ENCODE results near the gene PFN2. TPM values are rescaled to one million over a fixed set of nuclear protein-coding genes. Genes with fewer than 3 reads are reported as not detected.

Gene PFN2
- total RNA-seq (1 to 10 TPM; 2.7 to 3.4 TPM), polyA plus RNA-seq (5.3 TPM)

- Histone ChIP-seq H3K27ac (ENCODE audit: low read depth, low read length) (no peak within 1 kb of the TSS), H3K4me1 (ENCODE audit: insufficient read depth, low read length) (peaks cover 10% of the 10 kb centered on the region), H3K4me3 (ENCODE audit: low read length) (peak within 1 kb of the TSS; percentile 58), H3K36me3 (ENCODE audit: insufficient read depth, low read length) (no peaks in the 10 kb centered on the region), H3K27me3 (ENCODE audit: insufficient read depth, low read length, poor library complexity, severe bottlenecking) (peaks cover 3% of the 10 kb centered on the region), H3K9me3 (ENCODE audit: low read length) (no peaks in the 10 kb centered on the region)
- Mint-ChIP-seq H3K27ac (peak within 1 kb of the TSS; percentile 74 to 91 (median 86)), H3K36me3 (peaks cover 0 to 10% (median 0%) of the 10 kb centered on the region in 3 donors), H3K4me1 (peaks cover 14 to 27% (median 23%) of the 10 kb centered on the region in 3 donors), H3K9me3 (peaks cover 0 to 1% (median 0%) of the 10 kb centered on the region in 5 donors), H3K27me3 (peaks cover 15 to 27% of the 10 kb centered on the region in 2 donors), H3K4me3 (peak within 1 kb of the TSS; percentile 92 to 97 (median 95))
- POLR2A ChIA-PET: interaction anchor here (1.7 kb wide), 1 partner anchor 437 kb away, joined by 4 read pairs; the partner anchor contains the start of gene TSC22D2
- CTCF ChIA-PET: interaction anchor here (1.1 to 2.2 kb wide), 3 partner anchors 10 to 249 kb away, joined by 3 to 7 read pairs (median 4); no protein-coding TSS in a partner anchor
- peak; percentile 42 to 74 (median 60) for DNase-seq
These were observed at the start of gene PFN2 for GRCh38 chr3:149970716-149971402. Gene PFN2, minus strand, starts transcription at chr3:149970895. Its CDS starts 39 bp downstream, at chr3:149970856.

GRCh38 chr3:150015901-150016300 is 45.2 kb upstream of the PFN2 start:
- Histone ChIP-seq H3K27ac (ENCODE audit: low read depth, low read length) (no peak overlapping the region), H3K27me3 (ENCODE audit: insufficient read depth, low read length, poor library complexity, severe bottlenecking) (no peaks in the 10 kb centered on the region), H3K36me3 (ENCODE audit: insufficient read depth, low read length) (no peaks in the 10 kb centered on the region), H3K9me3 (ENCODE audit: low read length) (no peaks in the 10 kb centered on the region), H3K4me1 (ENCODE audit: insufficient read depth, low read length) (no peaks in the 10 kb centered on the region), H3K4me3 (ENCODE audit: low read length) (no peak overlapping the region)
- CTCF ChIA-PET: no interaction called here
- no peaks in the 10 kb centered on the region for H3K9me3 Mint-ChIP-seq
- peaks cover 2 to 17% of the 10 kb centered on the region in 2 donors for H3K27me3 Mint-ChIP-seq
- H3K4me1 Mint-ChIP-seq: no peaks in the 10 kb centered on the region
- no peak overlapping the region for H3K27ac Mint-ChIP-seq
- POLR2A ChIA-PET: no interaction called here
- no peak for DNase-seq
- H3K4me3 Mint-ChIP-seq: no peak overlapping the region
- no peaks in the 10 kb centered on the region for H3K36me3 Mint-ChIP-seq

- no peaks in the 10 kb centered on the region for H3K36me3 Mint-ChIP-seq
- no peak overlapping the region for H3K27ac Mint-ChIP-seq
- Histone ChIP-seq H3K36me3 (ENCODE audit: insufficient read depth, low read length) (no peaks in the 10 kb centered on the region), H3K27me3 (ENCODE audit: insufficient read depth, low read length, poor library complexity, severe bottlenecking) (no peaks in the 10 kb centered on the region), H3K4me3 (ENCODE audit: low read length) (no peak overlapping the region), H3K27ac (ENCODE audit: low read depth, low read length) (no peak overlapping the region), H3K9me3 (ENCODE audit: low read length) (no peaks in the 10 kb centered on the region), H3K4me1 (ENCODE audit: insufficient read depth, low read length) (no peaks in the 10 kb centered on the region)
- peaks cover 4 to 8% of the 10 kb centered on the region in 2 donors for H3K27me3 Mint-ChIP-seq
- ChIA-PET CTCF (no interaction called here), POLR2A (no interaction called here)
- no peak overlapping the region for H3K4me3 Mint-ChIP-seq
- H3K4me1 Mint-ChIP-seq: no peaks in the 10 kb centered on the region
- no peak for DNase-seq
- H3K9me3 Mint-ChIP-seq: no peaks in the 10 kb centered on the region
These were observed 44.1 kb upstream of the PFN2 start for GRCh38 chr3:150014782-150015181.

GRCh38 chr3:150013801-150014200 is 43.1 kb upstream of the PFN2 start:
- H3K4me1 ChIP-seq (ENCODE audit: insufficient read depth, low read length): no peaks in the 10 kb centered on the region
- Mint-ChIP-seq H3K4me1 (no peaks in the 10 kb centered on the region), H3K9me3 (no peaks in the 10 kb centered on the region), H3K27me3 (peaks cover 4 to 5% of the 10 kb centered on the region in 2 donors), H3K36me3 (no peaks in the 10 kb centered on the region), H3K4me3 (no peak overlapping the region), H3K27ac (no peak overlapping the region)
- POLR2A ChIA-PET: no interaction called here
- no peaks in the 10 kb centered on the region for H3K9me3 ChIP-seq (ENCODE audit: low read length)
- no peaks in the 10 kb centered on the region for H3K27me3 ChIP-seq (ENCODE audit: insufficient read depth, low read length, poor library complexity, severe bottlenecking)
- no peak overlapping the region for H3K27ac ChIP-seq (ENCODE audit: low read depth, low read length)
- CTCF ChIA-PET: no interaction called here
- no peaks in the 10 kb centered on the region for H3K36me3 ChIP-seq (ENCODE audit: insufficient read depth, low read length)
- DNase-seq: no peak
- H3K4me3 ChIP-seq (ENCODE audit: low read length): no peak overlapping the region

- H3K36me3 Mint-ChIP-seq: no peaks in the 10 kb centered on the region
- peaks cover 4 to 7% of the 10 kb centered on the region in 2 donors for H3K27me3 Mint-ChIP-seq
- H3K36me3 ChIP-seq (ENCODE audit: insufficient read depth, low read length): no peaks in the 10 kb centered on the region
- H3K9me3 ChIP-seq (ENCODE audit: low read length): no peaks in the 10 kb centered on the region
- no peaks in the 10 kb centered on the region for H3K4me1 ChIP-seq (ENCODE audit: insufficient read depth, low read length)
- no peak overlapping the region for H3K4me3 Mint-ChIP-seq
- H3K27me3 ChIP-seq (ENCODE audit: insufficient read depth, low read length, poor library complexity, severe bottlenecking): no peaks in the 10 kb centered on the region
- no peak overlapping the region for H3K27ac Mint-ChIP-seq
- no peak for DNase-seq
- ChIA-PET CTCF (no interaction called here), POLR2A (no interaction called here)
- no peaks in the 10 kb centered on the region for H3K9me3 Mint-ChIP-seq
- H3K27ac ChIP-seq (ENCODE audit: low read depth, low read length): no peak overlapping the region
- no peak overlapping the region for H3K4me3 ChIP-seq (ENCODE audit: low read length)
- no peaks in the 10 kb centered on the region for H3K4me1 Mint-ChIP-seq
These were observed 36.1 kb upstream of the PFN2 start for GRCh38 chr3:150006794-150007193.

GRCh38 chr3:150005243-150006112 is 34.8 kb upstream of the PFN2 start:
- no peak overlapping the region for H3K4me3 Mint-ChIP-seq
- no peaks in the 10 kb centered on the region for H3K9me3 ChIP-seq (ENCODE audit: low read length)
- H3K27me3 Mint-ChIP-seq: peaks cover 4 to 7% of the 10 kb centered on the region in 2 donors
- H3K4me1 Mint-ChIP-seq: no peaks in the 10 kb centered on the region
- no peaks in the 10 kb centered on the region for H3K9me3 Mint-ChIP-seq
- H3K27ac ChIP-seq (ENCODE audit: low read depth, low read length): no peak overlapping the region
- no peak for DNase-seq
- no peak overlapping the region for H3K4me3 ChIP-seq (ENCODE audit: low read length)
- H3K36me3 ChIP-seq (ENCODE audit: insufficient read depth, low read length): no peaks in the 10 kb centered on the region
- H3K4me1 ChIP-seq (ENCODE audit: insufficient read depth, low read length): no peaks in the 10 kb centered on the region
- ChIA-PET CTCF (no interaction called here), POLR2A (no interaction called here)
- no peak overlapping the region for H3K27ac Mint-ChIP-seq
- H3K36me3 Mint-ChIP-seq: no peaks in the 10 kb centered on the region
- H3K27me3 ChIP-seq (ENCODE audit: insufficient read depth, low read length, poor library complexity, severe bottlenecking): no peaks in the 10 kb centered on the region

- H3K27ac Mint-ChIP-seq: no peak overlapping the region
- H3K9me3 Mint-ChIP-seq: peaks cover 5 to 19% (median 7%) of the 10 kb centered on the region in 5 donors
- ChIA-PET CTCF (interaction anchor here (0.9 kb wide), 1 partner anchor 9 kb away, joined by 3 read pairs; no protein-coding TSS in a partner anchor), POLR2A (no interaction called here)
- Histone ChIP-seq H3K27ac (ENCODE audit: low read depth, low read length) (no peak overlapping the region), H3K27me3 (ENCODE audit: insufficient read depth, low read length, poor library complexity, severe bottlenecking) (no peaks in the 10 kb centered on the region), H3K36me3 (ENCODE audit: insufficient read depth, low read length) (no peaks in the 10 kb centered on the region), H3K4me3 (ENCODE audit: low read length) (no peak overlapping the region), H3K4me1 (ENCODE audit: insufficient read depth, low read length) (no peaks in the 10 kb centered on the region), H3K9me3 (ENCODE audit: low read length) (no peaks in the 10 kb centered on the region)
- no peak overlapping the region for H3K4me3 Mint-ChIP-seq
- H3K27me3 Mint-ChIP-seq: peaks cover 1 to 24% of the 10 kb centered on the region in 2 donors
- H3K36me3 Mint-ChIP-seq: peaks cover 0 to 1% (median 0%) of the 10 kb centered on the region in 3 donors
- no peaks in the 10 kb centered on the region for H3K4me1 Mint-ChIP-seq
- no peak for DNase-seq
These were observed 29.9 kb upstream of the PFN2 start for GRCh38 chr3:150000641-150001040.

- CTCF ChIA-PET: no interaction called here
- peaks cover 9 to 35% of the 10 kb centered on the region in 2 donors for H3K27me3 Mint-ChIP-seq
- H3K4me1 Mint-ChIP-seq: no peaks in the 10 kb centered on the region
- peaks cover 10 to 30% (median 19%) of the 10 kb centered on the region in 5 donors for H3K9me3 Mint-ChIP-seq
- Histone ChIP-seq H3K36me3 (ENCODE audit: insufficient read depth, low read length) (no peaks in the 10 kb centered on the region), H3K27me3 (ENCODE audit: insufficient read depth, low read length, poor library complexity, severe bottlenecking) (no peaks in the 10 kb centered on the region), H3K4me1 (ENCODE audit: insufficient read depth, low read length) (no peaks in the 10 kb centered on the region), H3K4me3 (ENCODE audit: low read length) (no peak overlapping the region), H3K27ac (ENCODE audit: low read depth, low read length) (no peak overlapping the region), H3K9me3 (ENCODE audit: low read length) (peaks cover 11% of the 10 kb centered on the region)
- no peak overlapping the region for H3K27ac Mint-ChIP-seq
- H3K36me3 Mint-ChIP-seq: peaks cover 0 to 8% (median 0%) of the 10 kb centered on the region in 3 donors
- DNase-seq: no peak
- H3K4me3 Mint-ChIP-seq: no peak overlapping the region
- POLR2A ChIA-PET: no interaction called here
These were observed 28.7 kb upstream of the PFN2 start for GRCh38 chr3:149999421-149999820.
